OCI-LY3 (cell line): Measurements from ENCODE around the gene TRNT1.
A peak's percentile ranks its signal among the peaks of the same experiment; 100 is the strongest.

Experiments used
- H2AFZ ChIP-seq: fragments of 200-600, 300-600 bp; shearing (Covaris generic); 2 replicates; pipeline ENCODE4 v1.6.0; 2014; ENCODE audit warnings: antibody characterized with exemption, low read depth, low read length
- H3K27ac ChIP-seq: fragments of 200-600, 300-600 bp; sonication (generic); 2 replicates; pipeline ENCODE4 v1.5.1; 2014; ENCODE audit warnings: mild to moderate bottlenecking, low read length, moderate library complexity, mixed read lengths
- H3K27me3 ChIP-seq: fragments of 200-600, 300-600 bp; sonication (generic); 2 replicates; pipeline ENCODE4 v1.6.1; 2014; ENCODE audit warnings: low read depth, low read length, mixed read lengths
- H3K36me3 ChIP-seq: fragments of 200-600, 300-600 bp; sonication (generic); replicated peaks from 2 replicates; pipeline ENCODE3; 2014; ENCODE audit warnings: low read depth, low read length, mixed read lengths
- H3K4me1 ChIP-seq: fragments of 300-600, 200-600 bp; sonication (generic); 2 replicates; pipeline ENCODE4 v1.6.1; 2014; ENCODE audit warnings: low read length, mixed read lengths
- H3K4me2 ChIP-seq: fragments of 200-600, 300-600 bp; sonication (generic); 2 replicates; pipeline ENCODE4 v1.6.1; 2014; ENCODE audit warnings: low read length, mixed read lengths
- H3K4me3 ChIP-seq: fragments of 300-600, 200-600 bp; sonication (generic); 2 replicates; pipeline ENCODE4 v1.5.1; 2014; ENCODE audit warnings: antibody characterized with exemption, mild to moderate bottlenecking, low read length, moderate library complexity
- H3K79me2 ChIP-seq: fragments of 300-600, 200-600 bp; shearing (Covaris generic); 2 replicates; pipeline ENCODE4 v1.6.1; 2014; ENCODE audit warnings: mild to moderate bottlenecking, low read length, mixed read lengths
- H3K9ac ChIP-seq: fragments of 300-600, 200-600 bp; shearing (Covaris generic); 2 replicates; pipeline ENCODE4 v1.6.0; 2014; ENCODE audit warnings: mild to moderate bottlenecking, low read length, moderate library complexity
- H3K9me3 ChIP-seq: fragments of 200-600, 300-600 bp; shearing (Covaris generic); 2 replicates; pipeline ENCODE4 v1.6.1; 2014; ENCODE audit warnings: low read length, mixed read lengths; ENCODE audit not compliant: insufficient read depth
- H4K20me1 ChIP-seq: fragments of 200-600, 300-600 bp; sonication (generic); 2 replicates; pipeline ENCODE4 v1.6.1; 2016; ENCODE audit warnings: low read length, mixed read lengths; ENCODE audit not compliant: insufficient read depth
- EZH2phosphoT487 ChIP-seq: fragments of 200-600 bp; shearing (Covaris generic); IDR thresholded peaks from 2 replicates; pipeline ENCODE4 v1.6.1; 2018; ENCODE audit warnings: antibody characterized with exemption, mixed run types, low read depth
- TF ChIP-seq, protein P1 (sequence below): fragments of 200-600, 300-600 bp; sonication (generic); IDR thresholded peaks from 2 replicates; pipeline ENCODE4 v1.5.1; 2014; ENCODE audit warnings: antibody characterized with exemption, low read length, low read depth

TRNT1 gene

DNA sequence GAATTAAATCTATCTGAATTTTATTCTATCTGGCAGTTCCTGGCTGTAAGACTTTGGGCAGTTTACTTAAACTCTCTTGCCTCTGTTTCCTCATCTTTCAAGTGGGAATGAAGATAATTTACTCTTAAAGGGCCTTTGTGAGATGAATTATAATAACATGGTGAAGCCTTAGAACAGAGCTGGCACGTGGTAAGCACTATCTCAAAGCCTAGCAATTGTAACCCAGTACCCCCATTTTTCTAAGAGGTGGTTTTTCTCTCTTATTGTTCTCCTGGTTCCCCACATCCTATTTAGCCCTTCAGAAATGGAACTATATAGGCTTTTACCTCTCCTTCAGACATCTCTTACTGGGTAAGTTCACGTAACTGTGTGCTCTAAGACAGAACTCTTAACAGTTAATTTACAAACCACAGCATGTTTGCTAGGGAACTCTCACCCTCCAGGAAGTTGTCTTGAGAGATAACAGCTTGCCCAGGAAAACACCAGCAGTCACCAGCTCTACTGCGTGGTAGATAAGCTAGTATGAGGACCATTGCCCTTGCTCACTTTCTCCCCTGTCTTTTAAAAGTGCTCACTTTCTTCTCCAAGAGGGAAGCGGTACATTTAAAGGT lies 65.0 kb downstream of the TRNT1 start:
- peaks cover 58% of the 10 kb centered on the region for H3K27me3 ChIP-seq
- TF ChIP-seq EZH2phosphoT487 = no peak
- TF ChIP-seq, protein P1, sequence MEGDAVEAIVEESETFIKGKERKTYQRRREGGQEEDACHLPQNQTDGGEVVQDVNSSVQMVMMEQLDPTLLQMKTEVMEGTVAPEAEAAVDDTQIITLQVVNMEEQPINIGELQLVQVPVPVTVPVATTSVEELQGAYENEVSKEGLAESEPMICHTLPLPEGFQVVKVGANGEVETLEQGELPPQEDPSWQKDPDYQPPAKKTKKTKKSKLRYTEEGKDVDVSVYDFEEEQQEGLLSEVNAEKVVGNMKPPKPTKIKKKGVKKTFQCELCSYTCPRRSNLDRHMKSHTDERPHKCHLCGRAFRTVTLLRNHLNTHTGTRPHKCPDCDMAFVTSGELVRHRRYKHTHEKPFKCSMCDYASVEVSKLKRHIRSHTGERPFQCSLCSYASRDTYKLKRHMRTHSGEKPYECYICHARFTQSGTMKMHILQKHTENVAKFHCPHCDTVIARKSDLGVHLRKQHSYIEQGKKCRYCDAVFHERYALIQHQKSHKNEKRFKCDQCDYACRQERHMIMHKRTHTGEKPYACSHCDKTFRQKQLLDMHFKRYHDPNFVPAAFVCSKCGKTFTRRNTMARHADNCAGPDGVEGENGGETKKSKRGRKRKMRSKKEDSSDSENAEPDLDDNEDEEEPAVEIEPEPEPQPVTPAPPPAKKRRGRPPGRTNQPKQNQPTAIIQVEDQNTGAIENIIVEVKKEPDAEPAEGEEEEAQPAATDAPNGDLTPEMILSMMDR = no peak
- no peaks in the 10 kb centered on the region for H3K4me1 ChIP-seq

DNA sequence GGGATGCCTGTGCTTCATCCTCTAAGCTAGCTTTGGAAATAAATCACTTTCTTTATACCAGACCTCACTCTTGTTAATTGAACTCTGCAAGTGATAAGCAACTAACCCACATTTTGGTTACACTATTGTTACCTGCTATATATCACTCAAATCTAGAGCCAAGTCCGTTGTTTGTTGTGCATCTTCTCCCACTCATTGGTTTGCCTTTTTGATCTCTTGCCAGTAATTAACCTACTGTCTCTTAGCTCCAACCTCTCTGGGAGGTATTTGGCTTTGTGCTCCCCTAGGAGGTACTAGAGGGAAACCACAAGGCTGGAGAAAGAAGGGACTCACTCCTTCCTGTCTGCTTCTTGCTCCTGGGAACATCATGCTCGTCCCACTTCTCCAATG lies 65.5 kb downstream of the TRNT1 start:
- no peak overlapping the region for H3K4me3 ChIP-seq
- H3K79me2 ChIP-seq = no peaks in the 10 kb centered on the region
- no peaks in the 10 kb centered on the region for H3K9me3 ChIP-seq
- H3K27ac ChIP-seq = no peak overlapping the region
- H4K20me1 ChIP-seq = no peaks in the 10 kb centered on the region
- no peak for TF ChIP-seq EZH2phosphoT487
- TF ChIP-seq, protein P1 = no peak
- H3K4me1 ChIP-seq = no peaks in the 10 kb centered on the region
- no peak overlapping the region for H3K9ac ChIP-seq
- peaks cover 58% of the 10 kb centered on the region for H3K27me3 ChIP-seq
- no peak overlapping the region for H3K4me2 ChIP-seq
- H2AFZ ChIP-seq = no peak overlapping the region
- no peaks in the 10 kb centered on the region for H3K36me3 ChIP-seq

More for the DNA sequence above, 65.0 kb downstream of the TRNT1 start:
- Histone ChIP-seq H4K20me1 (no peaks in the 10 kb centered on the region), H3K4me2 (no peak overlapping the region), H3K9ac (no peak overlapping the region), H3K79me2 (no peaks in the 10 kb centered on the region), H2AFZ (no peak overlapping the region), H3K4me3 (no peak overlapping the region), H3K27ac (no peak overlapping the region), H3K9me3 (no peaks in the 10 kb centered on the region), H3K36me3 (no peaks in the 10 kb centered on the region)

DNA sequence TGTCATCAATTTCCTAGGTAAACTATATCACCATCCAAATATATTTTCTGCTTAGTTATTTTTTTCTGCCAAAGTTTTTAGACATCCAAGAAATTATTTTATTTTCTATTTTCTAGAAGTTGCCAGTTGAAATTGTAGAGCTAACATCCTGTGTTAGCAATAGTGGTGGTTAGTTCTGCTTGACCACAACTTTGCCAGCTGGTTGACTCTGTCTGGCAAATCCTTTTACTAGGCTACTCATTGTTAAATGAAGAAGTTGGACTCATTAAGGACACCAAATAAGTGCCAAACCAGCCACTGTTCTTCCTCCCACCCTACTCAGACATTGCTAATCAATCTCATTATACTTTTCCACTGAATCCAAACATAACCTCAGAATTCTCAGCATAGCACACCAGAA lies 68.1 kb downstream of the TRNT1 start:
- H3K4me1 ChIP-seq = no peaks in the 10 kb centered on the region
- TF ChIP-seq, protein P1 = no peak
- TF ChIP-seq EZH2phosphoT487 = no peak
- no peak overlapping the region for H3K4me3 ChIP-seq
- no peak overlapping the region for H2AFZ ChIP-seq
- H3K9me3 ChIP-seq = no peaks in the 10 kb centered on the region
- H3K4me2 ChIP-seq = no peak overlapping the region
- H3K27ac ChIP-seq = no peak overlapping the region
- H3K36me3 ChIP-seq = no peaks in the 10 kb centered on the region
- peaks cover 66% of the 10 kb centered on the region for H3K27me3 ChIP-seq
- no peak overlapping the region for H3K9ac ChIP-seq
- no peaks in the 10 kb centered on the region for H4K20me1 ChIP-seq
- H3K79me2 ChIP-seq = no peaks in the 10 kb centered on the region

DNA sequence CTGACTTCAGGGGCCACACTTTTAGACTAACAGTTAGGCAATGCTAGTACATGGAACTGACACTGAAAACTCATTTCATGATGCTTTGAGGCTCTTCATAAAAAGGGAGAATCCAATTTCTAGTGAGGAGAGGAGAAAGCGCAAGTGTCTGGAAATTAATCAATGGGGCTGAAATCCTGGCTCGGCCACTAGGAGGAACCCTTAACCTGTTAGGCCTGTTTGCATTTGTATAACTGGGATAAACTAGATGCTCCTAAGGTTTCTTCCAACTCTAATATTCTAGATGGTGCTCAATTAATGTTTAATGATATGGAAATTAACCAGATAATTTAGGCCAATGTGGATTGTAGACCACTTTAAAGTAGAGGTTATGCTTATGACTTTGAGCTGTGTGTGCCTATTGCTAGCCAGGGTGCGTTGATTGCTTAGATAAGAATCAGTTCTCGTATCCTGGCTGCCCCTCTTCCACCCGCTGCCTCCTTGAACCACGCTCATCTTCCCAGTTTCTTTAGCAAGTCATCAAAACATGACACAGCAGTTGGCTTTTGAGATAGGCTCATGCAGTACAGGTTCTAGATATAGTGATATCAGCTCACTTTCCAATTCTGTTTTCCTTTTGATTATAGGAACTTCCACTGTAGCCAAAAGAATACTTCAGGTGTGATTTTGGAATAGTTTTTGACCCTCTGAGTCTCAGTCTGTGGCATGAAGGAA lies 69.6 kb downstream of the TRNT1 start:
- no peaks in the 10 kb centered on the region for H3K9me3 ChIP-seq
- H2AFZ ChIP-seq = no peak overlapping the region

More for the DNA sequence above, 69.6 kb downstream of the TRNT1 start:
- TF ChIP-seq EZH2phosphoT487 = no peak
- TF ChIP-seq, protein P1 = peak; percentile 77
- Histone ChIP-seq H3K79me2 (no peaks in the 10 kb centered on the region), H3K4me1 (peaks cover 3% of the 10 kb centered on the region; the same call in 1 of the 2 replicates), H3K36me3 (no peaks in the 10 kb centered on the region), H3K27ac (no peak overlapping the region), H3K4me2 (no peak overlapping the region), H4K20me1 (no peaks in the 10 kb centered on the region), H3K27me3 (peaks cover 54% of the 10 kb centered on the region), H3K4me3 (no peak overlapping the region), H3K9ac (no peak overlapping the region)
